Right renal cortex interstitium (tissue), 3 donors: ENCODE measurements around the gene HOXD3. TPM values are rescaled to one million over a fixed set of nuclear protein-coding genes. Genes with fewer than 3 reads are reported as not detected.

Experiments
- DNase-seq, 3 donors: peaks; one replicate each; pipeline ENCODE4 v3.0.0-alpha.2; 2013; ENCODE audit warnings: low read depth in 3 of 3, low spot score in 2 of 3
- polyA plus RNA-seq, 3 donors: library from polyadenylated mRNA; unstranded; fragments of 120-200 nt; gene quantifications; one replicate each; pipeline ENCODE4 v1.2.1, GENCODE V29; 2013; ENCODE audit not compliant: insufficient read length in 3 of 3

The HOXD3 gene
- polyA plus RNA-seq, 3 donors, result 20.5 to 21.4 (median 21.2) TPM

GRCh38 chr2:176161825-176162626 is 4.9 kb downstream of the HOXD3 start:
- no peak for DNase-seq

GRCh38 chr2:176162911-176163671 is 6.0 kb downstream of the HOXD3 start:
- no peak for DNase-seq

- no peak for DNase-seq
Measured at GRCh38 chr2:176163672-176164056, 6.6 kb downstream of the HOXD3 start.

GRCh38 chr2:176164201-176164600 is 7.1 kb downstream of the HOXD3 start:
- no peak for DNase-seq

GRCh38 chr2:176164611-176165369 is 7.7 kb downstream of the HOXD3 start:
- DNase-seq, result no peak

- no peak for DNase-seq
Measured at GRCh38 chr2:176165370-176166050, 8.4 kb downstream of the HOXD3 start.

GRCh38 chr2:176166272-176166671 is 9.2 kb downstream of the HOXD3 start:
- no peak for DNase-seq

- no peak for DNase-seq
Measured at GRCh38 chr2:176167398-176167797, 10.3 kb downstream of the HOXD3 start.

GRCh38 chr2:176169181-176169580 is 12.1 kb downstream of the HOXD3 start:
- DNase-seq, result no peak

GRCh38 chr2:176169711-176170110 is 12.6 kb downstream of the HOXD3 start:
- DNase-seq, result no peak

GRCh38 chr2:176170602-176171305 is 13.6 kb downstream of the HOXD3 start:
- DNase-seq, result no peak

- DNase-seq, result no peak
Measured at GRCh38 chr2:176171351-176172006, 14.4 kb downstream of the HOXD3 start.

- DNase-seq, result no peak
Measured at GRCh38 chr2:176172007-176172894, 15.1 kb downstream of the HOXD3 start.

- DNase-seq, result no peak
Measured at GRCh38 chr2:176172895-176173566, 15.9 kb downstream of the HOXD3 start.

GRCh38 chr2:176173567-176174381 is 16.7 kb downstream of the HOXD3 start:
- no peak for DNase-seq

GRCh38 chr2:176174382-176174823 is 17.3 kb downstream of the HOXD3 start:
- DNase-seq, result no peak
